ENCODE results near the gene ADAMTS20.

- no peak for TF ChIP-seq CTCF (IDR thresholded peaks at IDR 0.05; ENCODE audit: borderline replicate concordance, extremely low read depth, low read length, poor library complexity, severe bottlenecking)
- no peak for TF ChIP-seq EZH2 (IDR thresholded peaks at IDR 0.05; ENCODE audit: borderline replicate concordance, low read depth, low read length, severe bottlenecking)
Measured at GRCh38 chr12:43396671-43397070, 155.3 kb downstream of the ADAMTS20 start.
